Body of pancreas (tissue), 4 donors: Measurements from ENCODE around the gene PPARA. TPM values are rescaled to one million over a fixed set of nuclear protein-coding genes. Genes with fewer than 3 reads are reported as not detected.

ENCODE experiments used
- ATAC-seq: fragments of 150-250 bp; one replicate; pipeline ENCODE4 v1.9.1; 2016
- DNase-seq, 4 donors: peaks; one replicate each; pipeline ENCODE4 v3.0.0-alpha.2; 2019
- H3K27ac ChIP-seq, 4 donors: fragments of 200-600 bp; sonication (generic); 1 replicate in 3 of 4; 2 replicates in 1 of 4; pipeline versions ENCODE4 v1.5.1 to v1.6.1; 2016 to 2019; ENCODE audit warnings: mild to moderate bottlenecking in 1 of 4, mixed read lengths in 1 of 4, moderate library complexity in 1 of 4
- H3K27me3 ChIP-seq, 2 donors: fragments of 200-600 bp; sonication (generic); one replicate each; pipeline ENCODE4 v1.6.0; 2016; ENCODE audit warnings: mild to moderate bottlenecking in 1 of 2
- H3K36me3 ChIP-seq, 2 donors: fragments of 200-600 bp; sonication (generic); replicated peaks in 1 of 2; 2 replicates each; pipeline ENCODE4 v1.5.1; 2016; ENCODE audit warnings: low read depth in 2 of 2; ENCODE audit not compliant: insufficient read depth in 1 of 2
- H3K4me1 ChIP-seq: fragments of 200-600 bp; sonication (generic); one replicate; pipeline ENCODE4 v1.6.0; 2016
- H3K4me3 ChIP-seq, 2 donors: fragments of 200-600 bp; sonication (generic); 1 replicate in 1 of 2; 2 replicates in 1 of 2; pipeline ENCODE4 v1.5.1; 2016 to 2019
- H3K9me3 ChIP-seq, 3 donors: fragments of 200-600 bp; sonication (generic); 1 replicate in 2 of 3; 2 replicates in 1 of 3; pipeline ENCODE4 v1.5.1; 2016
- POLR2A ChIP-seq, 3 donors: fragments of 450-650 bp; IDR thresholded peaks; one replicate each; pipeline ENCODE4 v1.6.1; 2016; ENCODE audit warnings: antibody characterized with exemption in 3 of 3, mild to moderate bottlenecking in 2 of 3
- WGBS, 2 donors: methylation state at CpG; one replicate each; pipeline ENCODE4 v1.1.5; 2017; 5-methylcytosine and 5-hydroxymethylcytosine counted together
- intact Hi-C: fragments of 100-400 bp; cut with DNase I; formaldehyde crosslinking; loops from one replicate; pipeline ENCODE4 v1.15.1; 2023
- total RNA-seq, 2 donors: library from RNA; depleted of rRNA; stranded (reverse); fragments of >200 nt; gene quantifications; one replicate each; pipeline ENCODE4 v1.1.0, GENCODE V29; 2016
- TF ChIP-seq, protein P1 (sequence below), 7 experiments: fragments of 450-650 bp in 4 of 7; fragments of 200-600 bp in 3 of 7; sonication (generic) in 3 of 7; IDR thresholded peaks; one replicate each; pipeline ENCODE4 v1.5.1; 2016 to 2019; ENCODE audit warnings: antibody characterized with exemption in 7 of 7

PPARA gene
- total RNA-seq, 2 donors from 2014 or later, result 15.8 to 19.8 TPM

DNA sequence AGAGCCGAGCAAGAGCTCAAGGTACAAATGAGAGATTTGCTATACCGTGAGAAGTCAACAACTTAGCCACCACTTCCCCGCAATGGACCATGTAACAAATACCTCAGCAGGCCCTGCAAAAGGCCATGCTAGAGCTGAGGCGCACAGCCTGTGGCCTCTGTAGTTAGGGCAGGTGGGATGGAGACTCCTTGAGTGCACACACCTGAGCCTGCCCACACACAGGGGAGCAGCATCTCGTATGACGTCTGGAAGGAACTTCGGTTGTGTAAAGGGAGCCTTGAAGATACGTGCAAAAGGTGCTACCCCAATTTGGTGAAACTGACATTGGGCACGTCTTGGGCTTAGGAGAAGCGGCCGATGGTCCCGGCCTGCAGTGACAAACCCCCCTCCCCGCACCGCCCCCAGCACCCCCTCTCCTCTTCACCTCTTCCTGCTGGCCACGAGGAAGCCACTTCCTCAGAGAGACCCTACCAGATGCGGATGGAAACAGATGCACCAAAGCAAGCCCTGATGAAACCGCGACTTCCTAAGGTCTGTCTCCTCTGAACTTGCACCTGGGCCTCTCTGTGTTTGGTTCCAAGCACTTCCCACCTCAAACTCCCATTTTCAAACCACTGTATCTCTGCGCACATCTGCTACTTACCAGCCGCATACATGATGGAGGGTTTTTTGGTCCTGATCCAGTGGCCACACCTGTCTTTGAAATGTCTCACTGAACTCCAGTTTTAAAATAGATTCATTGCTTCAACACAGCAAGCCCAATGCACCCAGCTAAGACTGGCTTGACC lies 89.1 kb downstream of the PPARA start:
- no peak for DNase-seq
- 75 to 85% methylated on average over 13 to 19 of the region's 20 CpGs for WGBS, 2 donors

DNA sequence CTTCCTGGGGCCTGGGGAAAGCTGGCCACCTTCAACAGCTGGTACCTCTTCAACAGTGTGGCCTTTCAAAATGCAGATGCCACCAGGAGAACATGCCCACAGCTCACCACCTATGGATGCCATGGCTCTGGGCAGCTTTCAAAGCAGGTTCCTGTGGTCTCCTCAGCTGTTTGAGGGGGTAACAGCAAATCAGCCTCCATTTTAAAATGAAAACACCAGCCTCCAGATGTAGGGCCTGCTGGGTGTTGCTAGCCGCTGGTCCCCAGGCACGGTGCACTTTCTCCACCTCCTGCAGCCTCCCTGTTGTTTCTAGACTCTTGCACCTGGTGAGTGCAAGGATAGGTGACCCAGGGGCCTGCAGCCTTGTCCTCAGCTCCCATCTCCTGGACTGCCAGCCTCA lies 89.7 kb downstream of the PPARA start:
- intact Hi-C loops, result loop anchor here (10.0 kb wide), 1 partner anchor 85 kb away; the partner anchor contains the start of gene PPARA
- Histone ChIP-seq H3K27ac (no peak overlapping the region), H3K36me3 (peaks cover 0 to 2% of the 10 kb centered on the region in 2 donors), H3K9me3 (no peaks in the 10 kb centered on the region), H3K4me3 (no peak overlapping the region), H3K4me1 (peaks cover 11% of the 10 kb centered on the region), H3K27me3 (no peaks in the 10 kb centered on the region)
- TF ChIP-seq, protein P1, sequence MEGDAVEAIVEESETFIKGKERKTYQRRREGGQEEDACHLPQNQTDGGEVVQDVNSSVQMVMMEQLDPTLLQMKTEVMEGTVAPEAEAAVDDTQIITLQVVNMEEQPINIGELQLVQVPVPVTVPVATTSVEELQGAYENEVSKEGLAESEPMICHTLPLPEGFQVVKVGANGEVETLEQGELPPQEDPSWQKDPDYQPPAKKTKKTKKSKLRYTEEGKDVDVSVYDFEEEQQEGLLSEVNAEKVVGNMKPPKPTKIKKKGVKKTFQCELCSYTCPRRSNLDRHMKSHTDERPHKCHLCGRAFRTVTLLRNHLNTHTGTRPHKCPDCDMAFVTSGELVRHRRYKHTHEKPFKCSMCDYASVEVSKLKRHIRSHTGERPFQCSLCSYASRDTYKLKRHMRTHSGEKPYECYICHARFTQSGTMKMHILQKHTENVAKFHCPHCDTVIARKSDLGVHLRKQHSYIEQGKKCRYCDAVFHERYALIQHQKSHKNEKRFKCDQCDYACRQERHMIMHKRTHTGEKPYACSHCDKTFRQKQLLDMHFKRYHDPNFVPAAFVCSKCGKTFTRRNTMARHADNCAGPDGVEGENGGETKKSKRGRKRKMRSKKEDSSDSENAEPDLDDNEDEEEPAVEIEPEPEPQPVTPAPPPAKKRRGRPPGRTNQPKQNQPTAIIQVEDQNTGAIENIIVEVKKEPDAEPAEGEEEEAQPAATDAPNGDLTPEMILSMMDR (IDR thresholded peaks at IDR 0.05), result no peak
- no peak for TF ChIP-seq POLR2A (IDR thresholded peaks at IDR 0.05)
- 80 to 88% methylated on average over 1 to 2 of the region's 2 CpGs for WGBS, 2 donors
- DNase-seq (no peak), ATAC-seq (no peak)

More for the DNA sequence above, 89.1 kb downstream of the PPARA start:
- intact Hi-C loops, result loop anchor here (10.0 kb wide), 1 partner anchor 85 kb away; the partner anchor contains the start of gene PPARA
- Histone ChIP-seq H3K36me3 (peaks cover 0 to 2% of the 10 kb centered on the region in 2 donors), H3K27ac (no peak overlapping the region), H3K4me3 (no peak overlapping the region), H3K9me3 (no peaks in the 10 kb centered on the region), H3K27me3 (no peaks in the 10 kb centered on the region), H3K4me1 (peaks cover 11% of the 10 kb centered on the region)
- TF ChIP-seq, protein P1 (IDR thresholded peaks at IDR 0.05), result no peak
- TF ChIP-seq POLR2A (IDR thresholded peaks at IDR 0.05), result no peak
- no peak for ATAC-seq

DNA sequence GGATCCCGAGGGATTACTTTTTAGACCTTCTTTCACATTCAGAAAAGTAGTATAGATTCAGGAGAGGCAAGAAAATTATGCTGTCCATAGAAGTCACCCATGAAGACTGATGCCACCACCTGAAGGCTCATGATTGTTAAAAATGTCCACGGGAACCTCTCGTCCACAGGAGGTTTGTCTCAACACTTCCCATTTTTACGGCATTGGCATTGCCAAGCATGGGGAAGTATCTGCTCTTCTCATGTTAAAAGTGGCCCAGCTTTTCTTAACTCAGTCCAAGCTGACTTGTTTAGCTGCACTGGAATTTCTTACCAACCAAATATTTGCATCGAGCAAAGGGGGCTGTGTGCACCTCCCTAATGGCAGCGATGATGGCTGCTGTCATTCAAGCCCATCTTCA lies 90.2 kb downstream of the PPARA start:
- H3K9me3 ChIP-seq, result no peaks in the 10 kb centered on the region
- no peak for DNase-seq
- ATAC-seq, result no peak
- peaks cover 0 to 2% of the 10 kb centered on the region in 2 donors for H3K36me3 ChIP-seq
- 85 to 86% methylated on average over 6 of the region's 6 CpGs for WGBS, 2 donors
- TF ChIP-seq, protein P1 (IDR thresholded peaks at IDR 0.05), result no peak
- no peak for TF ChIP-seq POLR2A (IDR thresholded peaks at IDR 0.05)
- H3K4me3 ChIP-seq, result no peak overlapping the region
- peak overlapping the region in 2 of 4 donors; percentile 26 to 51 for H3K27ac ChIP-seq
- intact Hi-C loops, result loop anchor here (10.0 kb wide), 1 partner anchor 86 kb away; the partner anchor contains the start of gene PPARA
- H3K4me1 ChIP-seq, result peaks cover 15% of the 10 kb centered on the region
- H3K27me3 ChIP-seq, result no peaks in the 10 kb centered on the region

DNA sequence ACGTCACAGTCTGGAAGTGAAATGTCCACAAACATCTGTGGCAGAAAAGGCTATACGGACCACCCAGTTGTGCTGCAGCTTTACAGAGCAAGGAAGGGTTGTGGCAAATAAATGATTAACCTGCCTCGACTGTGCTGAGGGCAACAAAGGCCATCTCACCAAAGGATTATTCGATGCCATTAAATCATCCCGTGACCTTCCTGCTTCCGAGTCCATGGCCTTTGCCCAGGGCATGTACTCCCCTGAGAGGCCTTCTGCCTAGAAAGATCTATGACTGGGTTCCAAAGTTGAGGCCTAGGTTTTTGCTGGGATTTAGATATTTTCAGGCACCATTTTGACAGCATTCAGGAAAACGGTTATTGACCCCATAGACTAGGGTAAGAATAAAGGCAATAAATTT lies 90.6 kb downstream of the PPARA start:
- Histone ChIP-seq H3K4me3 (no peak overlapping the region), H3K36me3 (peaks cover 0 to 2% of the 10 kb centered on the region in 2 donors), H3K27me3 (no peaks in the 10 kb centered on the region), H3K4me1 (peaks cover 19% of the 10 kb centered on the region), H3K27ac (peak overlapping the region in 3 of 4 donors; percentile 26 to 51 (median 43)), H3K9me3 (no peaks in the 10 kb centered on the region)
- intact Hi-C loops, result loop anchor here (10.0 kb wide), 1 partner anchor 86 kb away; the partner anchor contains the start of gene PPARA
- no peak for DNase-seq
- TF ChIP-seq POLR2A (IDR thresholded peaks at IDR 0.05), result no peak
- TF ChIP-seq, protein P1 (IDR thresholded peaks at IDR 0.05), result no peak
- no peak for ATAC-seq
- 63 to 68% methylated on average over 6 to 7 of the region's 7 CpGs for WGBS, 2 donors
